ENCODE measurements around the gene MID2.

DNA sequence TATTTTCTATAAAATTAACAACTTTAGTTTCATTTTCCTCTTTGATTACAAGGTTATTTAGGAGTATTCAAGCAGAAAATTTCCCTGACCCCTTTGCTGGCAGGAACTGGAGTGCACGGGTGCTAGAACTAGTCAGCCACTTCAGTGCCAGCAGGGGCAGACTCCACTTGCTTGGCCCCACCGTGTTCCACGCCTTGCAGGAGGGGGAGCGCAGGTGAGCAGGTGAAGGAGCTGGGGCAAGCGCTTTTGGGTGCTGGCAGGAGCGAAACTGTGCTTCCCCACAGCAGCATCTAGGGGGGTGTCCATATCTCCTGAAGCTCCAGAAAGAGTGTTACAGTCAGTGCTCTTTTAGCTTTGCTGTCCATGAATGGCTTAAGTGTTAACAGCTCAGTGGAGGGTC is 45.5 kb downstream of the MID2 start:
- TF ChIP-seq, protein P1, sequence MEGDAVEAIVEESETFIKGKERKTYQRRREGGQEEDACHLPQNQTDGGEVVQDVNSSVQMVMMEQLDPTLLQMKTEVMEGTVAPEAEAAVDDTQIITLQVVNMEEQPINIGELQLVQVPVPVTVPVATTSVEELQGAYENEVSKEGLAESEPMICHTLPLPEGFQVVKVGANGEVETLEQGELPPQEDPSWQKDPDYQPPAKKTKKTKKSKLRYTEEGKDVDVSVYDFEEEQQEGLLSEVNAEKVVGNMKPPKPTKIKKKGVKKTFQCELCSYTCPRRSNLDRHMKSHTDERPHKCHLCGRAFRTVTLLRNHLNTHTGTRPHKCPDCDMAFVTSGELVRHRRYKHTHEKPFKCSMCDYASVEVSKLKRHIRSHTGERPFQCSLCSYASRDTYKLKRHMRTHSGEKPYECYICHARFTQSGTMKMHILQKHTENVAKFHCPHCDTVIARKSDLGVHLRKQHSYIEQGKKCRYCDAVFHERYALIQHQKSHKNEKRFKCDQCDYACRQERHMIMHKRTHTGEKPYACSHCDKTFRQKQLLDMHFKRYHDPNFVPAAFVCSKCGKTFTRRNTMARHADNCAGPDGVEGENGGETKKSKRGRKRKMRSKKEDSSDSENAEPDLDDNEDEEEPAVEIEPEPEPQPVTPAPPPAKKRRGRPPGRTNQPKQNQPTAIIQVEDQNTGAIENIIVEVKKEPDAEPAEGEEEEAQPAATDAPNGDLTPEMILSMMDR (IDR thresholded peaks at IDR 0.05): no peak
- TF ChIP-seq POLR2A (IDR thresholded peaks at IDR 0.05): no peak

Data from lower leg skin (tissue), 3 donors.